ENCODE measurements around the gene RNF114.

GRCh38 chr20:49906101-49906604 is 30.0 kb upstream of the RNF114 start:
- TF ChIP-seq POLR2AphosphoS5 (IDR thresholded peaks at IDR 0.05; ENCODE audit: low read depth, low read length) (no peak), REST (IDR thresholded peaks at IDR 0.05; ENCODE audit: insufficient read depth in 1 of 2, low read depth in 2 of 2, low read length in 2 of 2) (peak in 1 of 2 experiments; percentile 52; a peak in 1 of 4 replicates), TAF1 (IDR thresholded peaks at IDR 0.05; ENCODE audit: borderline replicate concordance, insufficient read depth, low read length) (no peak)
